SJSA1 (cell line): Measurements from ENCODE around the gene SLC27A6. TPM values are rescaled to one million over a fixed set of nuclear protein-coding genes. Genes with fewer than 3 reads are reported as not detected.

Experiments used
- DNase-seq, 2 experiments: peaks; one replicate each; pipeline ENCODE4 v3.0.0-alpha.2; 2015 to 2020; ENCODE audit warnings: low spot score in 2 of 2, low read depth in 1 of 2
- H3K27ac ChIP-seq: fragments of 250-450 bp; sonication (Bioruptor Pico); 2 replicates; pipeline ENCODE4 v1.5.1; 2020; ENCODE audit warnings: mild to moderate bottlenecking, moderate library complexity
- H3K27me3 ChIP-seq: fragments of 250-450 bp; sonication (Bioruptor Pico); replicated peaks from 2 replicates; pipeline ENCODE4 v1.5.1; 2020; ENCODE audit warnings: mild to moderate bottlenecking, moderate library complexity
- H3K36me3 ChIP-seq: fragments of 250-450 bp; sonication (Bioruptor Pico); 2 replicates; pipeline ENCODE4 v1.5.1; 2020; ENCODE audit warnings: mild to moderate bottlenecking
- H3K4me1 ChIP-seq: fragments of 250-450 bp; sonication (Bioruptor Pico); replicated peaks from 2 replicates; pipeline ENCODE4 v1.6.1; 2021; ENCODE audit warnings: mild to moderate bottlenecking
- H3K4me3 ChIP-seq: fragments of 250-450 bp; sonication (Bioruptor Pico); 2 replicates; pipeline ENCODE4 v1.5.1; 2020; ENCODE audit warnings: mild to moderate bottlenecking
- H3K9me3 ChIP-seq: fragments of 250-450 bp; sonication (Bioruptor Pico); replicated peaks from 2 replicates; pipeline ENCODE4 v1.5.1; 2020; ENCODE audit warnings: mild to moderate bottlenecking
- total RNA-seq: library from RNA; depleted of rRNA; stranded (reverse); fragments of >200 nt; shearing (Covaris generic); gene quantifications from 2 replicates; pipeline ENCODE4 v1.2.3, GENCODE V29; 2014

SLC27A6 gene
- total RNA-seq, 1 experiment from 2014 or later, result 2.9 TPM

DNA sequence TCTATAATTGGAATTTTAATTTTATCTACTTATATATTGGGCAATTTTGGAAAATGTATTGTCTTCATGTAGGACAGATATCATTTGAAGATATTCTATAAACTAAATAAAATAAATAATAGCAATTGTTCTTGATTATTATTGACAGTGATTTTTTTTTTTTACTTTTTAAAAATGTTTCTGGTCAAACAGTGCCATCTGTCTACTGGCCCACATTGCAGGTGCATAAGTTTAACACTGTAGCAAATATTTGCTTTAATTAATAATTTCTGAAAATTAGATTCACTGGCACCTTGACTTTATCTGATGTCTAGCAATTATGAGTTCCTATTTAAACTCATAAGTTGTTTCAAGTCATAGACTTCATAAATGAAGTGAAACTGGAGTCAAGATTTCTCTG is 88.2 kb downstream of the SLC27A6 start:
- H3K4me1 ChIP-seq, result no peaks in the 10 kb centered on the region

DNA sequence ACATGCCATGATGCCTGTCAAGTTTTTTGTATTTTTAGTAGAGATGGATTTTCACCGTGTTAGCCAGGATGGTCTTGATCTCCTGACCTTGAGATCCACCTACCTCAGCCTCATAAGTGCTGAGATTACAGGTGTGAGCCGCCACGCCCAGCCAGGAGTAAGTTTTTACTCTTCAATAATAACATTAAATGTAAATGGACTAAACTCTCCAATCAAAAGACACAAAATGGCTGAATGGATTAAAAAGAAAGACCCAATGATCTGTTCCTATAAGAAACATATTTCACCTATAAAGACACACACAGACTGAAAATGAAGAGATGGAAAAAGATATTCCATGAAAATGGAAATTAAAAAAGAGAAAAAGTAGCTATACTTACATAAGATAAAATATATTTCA is 92.0 kb downstream of the SLC27A6 start:
- Histone ChIP-seq H3K9me3 (no peaks in the 10 kb centered on the region), H3K27me3 (no peaks in the 10 kb centered on the region), H3K4me1 (no peaks in the 10 kb centered on the region), H3K27ac (no peak overlapping the region), H3K36me3 (no peaks in the 10 kb centered on the region), H3K4me3 (no peak overlapping the region)
- DNase-seq, result no peak

More for the DNA sequence above, 88.2 kb downstream of the SLC27A6 start:
- DNase-seq, result no peak
- Histone ChIP-seq H3K4me3 (no peak overlapping the region), H3K27ac (no peak overlapping the region), H3K27me3 (no peaks in the 10 kb centered on the region), H3K36me3 (no peaks in the 10 kb centered on the region), H3K9me3 (no peaks in the 10 kb centered on the region)

DNA sequence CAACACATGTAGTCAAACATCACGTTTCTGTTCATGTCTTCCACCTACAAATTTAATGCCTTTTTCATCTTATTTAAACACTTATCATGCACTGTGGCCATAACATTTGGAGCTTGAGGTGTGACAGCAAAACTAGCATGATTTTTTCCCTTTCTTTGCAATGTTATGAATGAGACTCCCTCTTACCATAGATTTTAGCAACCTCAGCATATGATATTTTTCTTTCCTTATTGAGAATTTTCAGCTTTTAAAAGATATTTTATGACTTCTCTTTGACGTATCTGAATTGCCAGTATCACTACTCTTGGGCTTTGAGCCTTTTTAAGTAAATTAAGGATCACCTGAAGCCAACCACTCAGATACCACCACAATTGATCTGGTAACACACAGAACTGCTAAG is 96.6 kb downstream of the SLC27A6 start:
- H3K4me3 ChIP-seq, result no peak overlapping the region
- no peaks in the 10 kb centered on the region for H3K27me3 ChIP-seq
- no peak overlapping the region for H3K27ac ChIP-seq
- DNase-seq, result no peak
- H3K36me3 ChIP-seq, result no peaks in the 10 kb centered on the region
- no peaks in the 10 kb centered on the region for H3K9me3 ChIP-seq
- no peaks in the 10 kb centered on the region for H3K4me1 ChIP-seq

DNA sequence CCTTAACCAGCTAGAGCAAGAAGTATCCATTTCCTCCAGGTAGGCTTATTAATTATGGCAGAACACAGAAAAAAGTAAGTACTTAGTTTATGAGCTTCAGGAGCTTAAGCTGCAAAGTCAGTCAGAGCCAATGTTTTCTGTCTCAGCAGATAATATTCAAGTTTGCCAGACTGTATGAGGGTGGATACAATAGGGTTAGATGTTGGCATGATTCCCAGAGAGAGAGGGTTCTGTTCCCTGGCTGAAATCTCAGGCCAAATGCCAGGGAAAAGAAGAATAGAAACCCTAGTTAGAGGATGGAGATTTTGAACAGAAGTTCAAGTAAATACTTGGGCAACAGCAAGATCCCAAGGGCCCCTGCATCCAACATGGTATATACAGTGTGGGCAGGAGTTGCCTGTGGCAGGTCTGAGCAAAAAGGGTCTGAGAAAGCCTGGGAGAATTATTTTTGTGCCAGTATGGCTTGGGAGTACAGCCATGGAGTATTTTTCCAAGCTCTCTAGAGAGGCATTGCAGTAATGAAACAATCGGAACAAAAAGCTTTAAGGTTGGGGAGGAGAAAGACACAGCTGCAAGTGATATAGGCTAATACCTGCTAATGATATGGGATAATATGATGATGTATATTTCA is 98.3 kb downstream of the SLC27A6 start:
- Histone ChIP-seq H3K36me3 (no peaks in the 10 kb centered on the region), H3K27ac (no peak overlapping the region), H3K27me3 (no peaks in the 10 kb centered on the region), H3K4me1 (no peaks in the 10 kb centered on the region), H3K4me3 (no peak overlapping the region), H3K9me3 (no peaks in the 10 kb centered on the region)
- DNase-seq, result peak in 1 of 2 experiments; percentile 7

DNA sequence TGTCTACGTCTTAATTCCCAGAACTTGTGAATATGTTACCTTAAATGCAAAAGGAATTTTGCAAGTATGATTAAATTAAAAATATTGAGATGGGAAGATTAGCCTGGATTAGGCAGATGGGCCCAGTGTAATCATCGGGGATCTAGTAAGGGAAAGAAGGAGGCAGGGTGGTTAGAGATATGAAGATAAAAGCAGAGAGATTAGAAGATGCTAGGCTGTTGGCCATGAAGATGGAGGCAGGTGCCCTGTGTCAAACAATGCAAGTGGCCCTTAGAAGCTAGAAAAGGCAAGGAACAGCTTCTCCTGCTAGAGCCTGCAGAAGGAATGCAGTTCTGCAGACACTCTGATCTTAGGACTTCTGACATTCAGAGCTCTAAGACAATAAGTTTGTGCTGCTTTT is 100.4 kb downstream of the SLC27A6 start:
- Histone ChIP-seq H3K36me3 (no peaks in the 10 kb centered on the region), H3K27me3 (no peaks in the 10 kb centered on the region), H3K4me3 (no peak overlapping the region), H3K4me1 (no peaks in the 10 kb centered on the region), H3K27ac (no peak overlapping the region), H3K9me3 (no peaks in the 10 kb centered on the region)
- no peak for DNase-seq

DNA sequence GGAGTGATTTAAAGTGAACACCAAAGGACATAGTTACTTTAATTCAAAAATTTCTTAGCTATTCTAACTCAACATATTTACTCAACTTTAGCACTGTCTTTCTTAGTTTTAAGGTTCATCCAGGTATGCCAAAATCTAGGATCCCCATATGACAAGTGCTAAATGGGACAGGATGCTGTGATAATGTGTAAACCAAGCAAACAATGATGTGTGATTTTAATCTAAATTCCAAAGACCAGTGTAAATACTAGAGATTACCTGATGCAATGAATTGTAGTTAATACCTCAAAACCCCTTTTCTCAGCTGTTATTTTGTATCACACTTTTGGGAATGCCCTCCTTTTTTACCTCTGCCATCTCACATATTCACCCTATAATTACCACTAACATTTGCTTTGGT is 102.5 kb downstream of the SLC27A6 start:
- Histone ChIP-seq H3K36me3 (no peaks in the 10 kb centered on the region), H3K9me3 (no peaks in the 10 kb centered on the region), H3K4me3 (no peak overlapping the region), H3K4me1 (no peaks in the 10 kb centered on the region), H3K27ac (no peak overlapping the region), H3K27me3 (no peaks in the 10 kb centered on the region)
- no peak for DNase-seq

DNA sequence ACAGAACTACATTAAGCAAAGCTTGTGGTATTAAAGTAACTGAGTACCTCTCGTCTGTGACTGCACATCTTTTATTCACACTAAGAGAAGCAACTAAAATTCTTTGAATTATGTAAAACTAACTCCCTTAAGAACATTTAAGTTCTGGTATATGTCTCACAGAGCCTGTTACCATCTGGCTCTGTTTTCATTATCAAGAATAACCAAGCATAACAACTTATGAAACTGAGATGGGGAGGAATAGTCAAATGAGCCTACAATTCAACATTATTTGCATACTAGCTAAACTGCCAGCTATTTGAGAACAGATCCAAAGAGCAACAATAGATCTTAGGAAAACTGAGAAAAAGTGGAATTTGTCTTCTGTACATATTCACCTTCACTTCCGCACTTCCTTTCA is 104.0 kb downstream of the SLC27A6 start:
- H3K27ac ChIP-seq, result no peak overlapping the region
- H3K36me3 ChIP-seq, result no peaks in the 10 kb centered on the region
- no peaks in the 10 kb centered on the region for H3K9me3 ChIP-seq
- H3K27me3 ChIP-seq, result no peaks in the 10 kb centered on the region
- no peak for DNase-seq
- H3K4me1 ChIP-seq, result no peaks in the 10 kb centered on the region
- H3K4me3 ChIP-seq, result no peak overlapping the region

DNA sequence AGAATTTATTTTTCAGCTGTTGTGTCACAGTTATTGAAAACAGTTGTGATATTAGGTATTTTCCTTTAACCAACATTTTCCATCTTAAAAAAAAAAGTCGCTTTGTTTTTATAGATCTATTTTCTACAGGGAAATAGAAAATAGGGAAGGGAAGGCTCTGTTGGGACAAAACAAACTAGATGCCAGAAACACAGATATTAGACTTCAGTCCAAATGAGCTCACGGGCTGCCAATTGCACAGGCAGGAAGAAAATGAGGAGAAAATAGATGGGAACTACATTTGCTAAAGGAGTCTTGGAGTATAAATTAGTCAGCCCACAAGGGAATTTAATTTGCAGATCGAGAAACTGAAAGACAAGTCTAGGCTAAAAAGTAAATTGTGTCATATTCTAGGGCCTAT is 107.8 kb downstream of the SLC27A6 start:
- no peak overlapping the region for H3K27ac ChIP-seq
- H3K36me3 ChIP-seq, result no peaks in the 10 kb centered on the region
- no peak overlapping the region for H3K4me3 ChIP-seq
- no peaks in the 10 kb centered on the region for H3K9me3 ChIP-seq
- no peaks in the 10 kb centered on the region for H3K4me1 ChIP-seq
- peaks cover 3% of the 10 kb centered on the region; the same call in 1 of the 2 replicates for H3K27me3 ChIP-seq
- DNase-seq, result no peak

DNA sequence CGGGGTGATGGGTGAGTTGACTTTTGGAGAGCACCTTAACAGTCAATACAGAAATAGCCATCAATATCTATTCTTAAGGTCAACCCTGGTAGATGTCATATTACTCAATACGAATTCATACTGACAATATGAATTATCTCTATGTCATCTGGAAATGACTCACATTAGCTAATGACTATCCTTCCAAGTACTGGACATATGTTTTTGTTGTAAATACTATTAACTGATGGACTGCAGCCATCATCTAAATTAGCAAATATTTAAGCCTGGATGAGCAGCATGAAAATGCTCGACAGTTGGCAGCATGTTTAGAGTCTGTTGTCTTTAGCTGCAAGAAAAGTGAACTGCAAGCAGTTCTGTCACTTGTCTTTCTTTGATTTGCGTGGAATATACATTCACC is 109.6 kb downstream of the SLC27A6 start:
- Histone ChIP-seq H3K4me1 (no peaks in the 10 kb centered on the region), H3K27ac (no peak overlapping the region), H3K4me3 (no peak overlapping the region), H3K27me3 (peaks cover 3% of the 10 kb centered on the region; the same call in 1 of the 2 replicates), H3K36me3 (no peaks in the 10 kb centered on the region), H3K9me3 (no peaks in the 10 kb centered on the region)
- DNase-seq, result no peak

DNA sequence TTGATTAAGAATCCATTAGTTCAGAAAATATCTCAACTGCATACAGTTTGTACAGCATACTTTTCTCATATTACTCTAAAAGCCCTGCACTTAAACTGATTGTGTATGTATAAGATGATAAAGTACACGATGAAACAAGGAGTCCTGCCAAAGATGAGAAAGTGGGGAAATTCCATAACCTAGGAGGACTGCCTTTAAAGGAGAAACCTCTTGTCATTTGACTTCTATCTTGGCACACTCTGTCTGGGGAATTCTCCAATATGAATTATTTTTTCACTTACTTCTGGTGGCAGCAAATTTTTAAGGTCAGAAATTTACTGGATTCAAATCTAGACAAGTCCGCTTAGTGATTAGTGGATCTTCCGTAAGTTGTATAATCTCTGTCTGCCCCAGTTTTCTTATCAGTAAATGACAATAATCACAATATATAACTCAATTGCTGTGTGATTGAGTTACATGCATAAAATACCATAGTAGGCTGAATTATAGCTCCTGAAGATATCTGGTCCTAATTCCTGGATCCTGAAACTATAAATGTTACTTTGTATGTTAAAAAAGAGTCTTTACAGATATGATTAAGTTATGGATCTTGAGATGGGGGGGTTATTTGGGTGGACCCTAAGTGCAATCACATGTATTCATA is 112.3 kb downstream of the SLC27A6 start:
- Histone ChIP-seq H3K4me1 (no peaks in the 10 kb centered on the region), H3K27ac (no peak overlapping the region), H3K9me3 (no peaks in the 10 kb centered on the region), H3K4me3 (no peak overlapping the region), H3K27me3 (peaks cover 3% of the 10 kb centered on the region; the same call in 1 of the 2 replicates), H3K36me3 (no peaks in the 10 kb centered on the region)
- DNase-seq, result no peak

DNA sequence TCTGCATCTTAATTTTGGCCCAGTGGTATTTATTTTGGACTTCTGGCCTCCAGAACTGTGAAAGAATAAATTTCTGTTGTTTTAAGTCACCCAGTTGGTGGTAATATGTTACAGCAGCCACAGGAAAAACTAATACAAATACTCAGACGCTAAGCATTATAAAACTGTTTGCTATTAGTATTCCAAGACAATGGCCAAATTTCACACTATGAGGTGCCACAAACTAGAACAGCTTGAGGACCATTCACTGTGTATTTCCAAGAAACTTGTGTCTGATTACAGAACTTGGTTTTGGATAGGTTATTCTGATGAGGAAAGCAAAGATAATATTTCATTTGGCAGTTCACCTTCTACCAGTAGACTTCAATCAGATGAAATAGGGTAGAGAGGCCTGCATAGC is 113.0 kb downstream of the SLC27A6 start:
- Histone ChIP-seq H3K27ac (no peak overlapping the region), H3K9me3 (no peaks in the 10 kb centered on the region), H3K4me3 (no peak overlapping the region), H3K36me3 (no peaks in the 10 kb centered on the region), H3K4me1 (no peaks in the 10 kb centered on the region), H3K27me3 (peaks cover 3% of the 10 kb centered on the region; the same call in 1 of the 2 replicates)
- no peak for DNase-seq

DNA sequence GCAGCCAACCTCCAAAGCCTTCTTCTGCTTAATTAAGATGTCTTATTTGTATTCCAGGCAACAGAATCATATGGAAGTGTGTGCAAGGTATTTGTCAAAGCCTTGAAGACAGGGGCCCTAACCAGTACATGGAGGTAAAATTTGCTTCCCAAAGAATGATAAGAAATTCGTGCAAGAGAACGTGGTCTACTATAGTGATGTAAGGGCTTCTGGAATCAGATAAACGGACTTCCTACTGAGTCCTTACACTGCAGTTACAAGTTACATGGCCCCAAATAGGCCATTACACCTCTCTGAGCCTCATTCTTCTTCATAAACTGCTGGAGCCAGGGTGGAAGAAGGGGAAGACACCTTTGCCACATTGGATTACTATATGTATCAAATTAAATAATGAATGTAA is 113.4 kb downstream of the SLC27A6 start:
- no peaks in the 10 kb centered on the region for H3K36me3 ChIP-seq
- H3K27me3 ChIP-seq, result peaks cover 3% of the 10 kb centered on the region; the same call in 1 of the 2 replicates
- H3K9me3 ChIP-seq, result no peaks in the 10 kb centered on the region
- H3K4me1 ChIP-seq, result no peaks in the 10 kb centered on the region
- no peak overlapping the region for H3K27ac ChIP-seq
- DNase-seq, result no peak
- H3K4me3 ChIP-seq, result no peak overlapping the region

DNA sequence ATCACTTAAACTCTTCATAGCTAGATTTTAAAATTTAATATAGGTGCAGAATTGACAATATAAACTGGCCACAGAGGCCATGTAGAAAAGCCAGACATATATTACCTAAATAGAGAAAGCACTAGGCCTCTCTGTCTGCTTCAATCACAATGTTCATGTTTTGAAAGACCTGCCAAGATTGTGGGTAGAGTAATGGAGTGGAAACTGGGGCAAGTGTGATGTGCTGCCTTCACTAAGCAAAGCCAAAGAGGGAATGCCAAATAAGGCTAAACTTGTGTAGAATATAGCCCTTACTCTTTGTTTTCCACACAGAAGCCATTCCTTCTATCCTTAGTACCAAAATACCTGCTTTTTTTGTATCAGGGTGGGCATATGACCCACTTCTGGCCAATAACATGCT is 114.2 kb downstream of the SLC27A6 start:
- Histone ChIP-seq H3K4me3 (no peak overlapping the region), H3K36me3 (no peaks in the 10 kb centered on the region), H3K9me3 (no peaks in the 10 kb centered on the region), H3K27ac (no peak overlapping the region), H3K4me1 (no peaks in the 10 kb centered on the region), H3K27me3 (peaks cover 3% of the 10 kb centered on the region; the same call in 1 of the 2 replicates)
- no peak for DNase-seq

DNA sequence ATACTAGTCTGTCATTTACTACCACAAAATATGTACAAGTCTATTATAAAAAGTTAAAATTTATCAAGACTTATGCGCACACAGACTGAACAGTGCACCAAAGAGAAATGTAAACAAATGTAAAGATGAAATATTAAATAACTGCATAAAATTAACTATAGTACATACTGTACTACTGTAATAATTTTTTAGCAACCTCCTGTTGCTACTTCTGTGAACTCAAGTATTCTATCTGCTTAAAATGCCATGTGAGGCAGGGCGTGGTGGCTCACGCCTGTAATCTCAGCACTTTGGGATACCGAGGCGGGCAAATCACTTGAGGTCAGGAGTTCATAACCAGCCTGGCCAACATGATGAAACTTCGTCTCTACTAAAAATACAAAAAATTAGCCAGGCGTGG is 115.5 kb downstream of the SLC27A6 start:
- Histone ChIP-seq H3K27me3 (peaks cover under 1% of the 10 kb centered on the region; the same call in 1 of the 2 replicates), H3K4me1 (no peaks in the 10 kb centered on the region), H3K27ac (no peak overlapping the region), H3K36me3 (no peaks in the 10 kb centered on the region), H3K4me3 (no peak overlapping the region), H3K9me3 (no peaks in the 10 kb centered on the region)
- DNase-seq, result no peak
